Measurements from ENCODE around the gene KLK3.
"Not testable (repeated sequence)": the region's sequence is repeated elsewhere in the genome, so short reads cannot be mapped to it uniquely, and the experiment has no call there.

The KLK3 gene

GRCh38 chr19:50861496-50862286 is 7.0 kb downstream of the KLK3 start:
- DNase-seq, result no peak

GRCh38 chr19:50869479-50869878 is 14.8 kb downstream of the KLK3 start:
- DNase-seq (no peak), ATAC-seq (no peak)

More at GRCh38 chr19:50861496-50862286, 7.0 kb downstream of the KLK3 start:
- no peak for ATAC-seq

- no peak for ATAC-seq
Measured at GRCh38 chr19:50870417-50871089, 15.8 kb downstream of the KLK3 start.

GRCh38 chr19:50873056-50873455 is 18.3 kb downstream of the KLK3 start, which contains the start of gene KLK2:
Gene KLK2, plus strand, starts transcription at chr19:50873439. Its CDS starts 35 bp downstream, at chr19:50873474.
- no peak for DNase-seq

More at GRCh38 chr19:50870417-50871089, 15.8 kb downstream of the KLK3 start:
- DNase-seq, result peak; percentile 29

GRCh38 chr19:50874211-50874610 is 19.5 kb downstream of the KLK3 start:
- DNase-seq, result no peak
- ATAC-seq, result no peak

More at GRCh38 chr19:50873056-50873455, 18.3 kb downstream of the KLK3 start, which contains the start of gene KLK2:
- ATAC-seq, result no peak

GRCh38 chr19:50875795-50876422 is 21.2 kb downstream of the KLK3 start:
- ATAC-seq, result no peak
- no peak for DNase-seq

GRCh38 chr19:50876456-50876855 is 21.7 kb downstream of the KLK3 start:
- ATAC-seq, result no peak
- no peak for DNase-seq

- DNase-seq (no peak), ATAC-seq (no peak)
Measured at GRCh38 chr19:50877338-50877737, 22.6 kb downstream of the KLK3 start.

- DNase-seq, result no peak
- no peak for ATAC-seq
Measured at GRCh38 chr19:50878851-50879250, 24.1 kb downstream of the KLK3 start.

- no peak for ATAC-seq
Measured at GRCh38 chr19:50880241-50880640, 25.5 kb downstream of the KLK3 start.

GRCh38 chr19:50882188-50882587 is 27.5 kb downstream of the KLK3 start:
- no peak for DNase-seq
- ATAC-seq, result no peak

More at GRCh38 chr19:50880241-50880640, 25.5 kb downstream of the KLK3 start:
- no peak for DNase-seq

GRCh38 chr19:50889638-50890037 is 34.9 kb downstream of the KLK3 start:
- DNase-seq, result no peak

GRCh38 chr19:50890422-50891252 is 35.9 kb downstream of the KLK3 start:
- DNase-seq (no peak), ATAC-seq (peak; percentile 12)

More at GRCh38 chr19:50889638-50890037, 34.9 kb downstream of the KLK3 start:
- no peak for ATAC-seq

GRCh38 chr19:50891253-50891625 is 36.5 kb downstream of the KLK3 start:
- DNase-seq, result no peak
- no peak for ATAC-seq

- ATAC-seq (no peak), DNase-seq (peak; percentile 13)
Measured at GRCh38 chr19:50893047-50893736, 38.5 kb downstream of the KLK3 start.

GRCh38 chr19:50894478-50895356 is 40.0 kb downstream of the KLK3 start:
- no peak for ATAC-seq
- DNase-seq, result no peak

GRCh38 chr19:50896089-50896590 is 41.4 kb downstream of the KLK3 start:
- not testable (repeated sequence) for ATAC-seq, DNase-seq

GRCh38 chr19:50896591-50897190 is 42.0 kb downstream of the KLK3 start:
- ATAC-seq (peak; percentile 87), DNase-seq (peak; percentile 33)

- ATAC-seq, result no peak
- DNase-seq, result no peak
Measured at GRCh38 chr19:50897191-50897607, 42.5 kb downstream of the KLK3 start.

All from stimulated activated naive CD8-positive, alpha-beta T cell treated with anti-CD3 and anti-CD28 coated beads, Interleukin-15, Interleukin-2, amounts not matched to agents 100 U/mL and 50 U/mL, for 24 hours (primary cell).